Measurements from ENCODE around the gene ERF.

DNA sequence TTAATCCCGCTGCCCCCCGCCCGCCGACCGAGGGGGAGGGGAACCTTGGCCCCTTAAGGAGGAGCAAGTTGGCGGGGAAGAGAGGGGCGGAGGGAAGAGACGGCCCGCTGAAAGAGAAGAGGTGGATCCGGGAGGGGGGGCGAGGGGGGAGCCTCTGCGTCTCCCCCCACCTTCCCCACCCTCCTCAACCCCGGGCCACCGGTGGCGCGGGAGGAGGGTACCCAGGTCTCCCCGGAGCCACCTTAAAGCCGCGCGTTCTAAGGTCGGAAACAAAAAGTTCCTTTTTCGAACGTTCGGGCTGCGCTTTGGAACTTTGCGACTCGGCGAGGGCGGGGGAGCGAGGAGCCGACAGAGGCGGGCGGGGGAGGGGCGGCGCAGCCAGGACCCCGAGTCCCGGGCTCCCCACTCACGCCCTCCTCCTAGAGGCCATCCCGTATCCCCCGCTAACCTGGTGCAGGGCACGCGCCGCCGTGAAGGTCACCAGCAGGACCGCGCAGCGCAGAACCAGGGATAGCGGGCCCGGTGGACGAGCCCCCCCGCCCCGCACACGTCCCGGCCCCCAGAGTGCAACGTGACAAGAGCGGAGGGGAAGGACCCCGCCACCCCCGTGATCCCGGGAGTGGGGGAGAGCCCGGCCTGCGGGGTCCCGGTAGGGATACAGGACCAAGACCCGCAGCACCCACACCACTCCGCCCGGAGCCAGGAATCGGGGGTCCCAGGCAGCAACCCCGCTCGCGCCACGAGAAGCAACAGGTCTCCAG, 659 bp downstream of the ERF start:
- TF ChIP-seq, protein P1, sequence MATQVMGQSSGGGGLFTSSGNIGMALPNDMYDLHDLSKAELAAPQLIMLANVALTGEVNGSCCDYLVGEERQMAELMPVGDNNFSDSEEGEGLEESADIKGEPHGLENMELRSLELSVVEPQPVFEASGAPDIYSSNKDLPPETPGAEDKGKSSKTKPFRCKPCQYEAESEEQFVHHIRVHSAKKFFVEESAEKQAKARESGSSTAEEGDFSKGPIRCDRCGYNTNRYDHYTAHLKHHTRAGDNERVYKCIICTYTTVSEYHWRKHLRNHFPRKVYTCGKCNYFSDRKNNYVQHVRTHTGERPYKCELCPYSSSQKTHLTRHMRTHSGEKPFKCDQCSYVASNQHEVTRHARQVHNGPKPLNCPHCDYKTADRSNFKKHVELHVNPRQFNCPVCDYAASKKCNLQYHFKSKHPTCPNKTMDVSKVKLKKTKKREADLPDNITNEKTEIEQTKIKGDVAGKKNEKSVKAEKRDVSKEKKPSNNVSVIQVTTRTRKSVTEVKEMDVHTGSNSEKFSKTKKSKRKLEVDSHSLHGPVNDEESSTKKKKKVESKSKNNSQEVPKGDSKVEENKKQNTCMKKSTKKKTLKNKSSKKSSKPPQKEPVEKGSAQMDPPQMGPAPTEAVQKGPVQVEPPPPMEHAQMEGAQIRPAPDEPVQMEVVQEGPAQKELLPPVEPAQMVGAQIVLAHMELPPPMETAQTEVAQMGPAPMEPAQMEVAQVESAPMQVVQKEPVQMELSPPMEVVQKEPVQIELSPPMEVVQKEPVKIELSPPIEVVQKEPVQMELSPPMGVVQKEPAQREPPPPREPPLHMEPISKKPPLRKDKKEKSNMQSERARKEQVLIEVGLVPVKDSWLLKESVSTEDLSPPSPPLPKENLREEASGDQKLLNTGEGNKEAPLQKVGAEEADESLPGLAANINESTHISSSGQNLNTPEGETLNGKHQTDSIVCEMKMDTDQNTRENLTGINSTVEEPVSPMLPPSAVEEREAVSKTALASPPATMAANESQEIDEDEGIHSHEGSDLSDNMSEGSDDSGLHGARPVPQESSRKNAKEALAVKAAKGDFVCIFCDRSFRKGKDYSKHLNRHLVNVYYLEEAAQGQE (IDR thresholded peaks at IDR 0.05; ENCODE audit: insufficient read depth in 1 of 2, low read depth in 2 of 2, low read length in 2 of 2), result 0 out of 4 replicates have a peak, but pooled peaks of 1 of the 2 experiments have one; percentile 38
- TF ChIP-seq FOXP2 (optimal IDR thresholded peaks at IDR 0.05; ENCODE audit: borderline replicate concordance, extremely low read depth, extremely low read length, insufficient read depth) (no peak), POLR2AphosphoS5 (IDR thresholded peaks at IDR 0.05; ENCODE audit: low read depth, low read length) (peak; percentile 63), SIN3A (IDR thresholded peaks at IDR 0.05; ENCODE audit: borderline replicate concordance, insufficient read depth, low read length) (0 out of 2 replicates have a peak, but pooled peaks have one; percentile 18)

Measured in PFSK-1 (cell line).